Measurements from ENCODE around the gene YJEFN3.

YJEFN3 gene

GRCh38 chr19:19489804-19490204, 38.9 kb upstream of the YJEFN3 start:
- Histone ChIP-seq H3K9me2 (replicated peaks; ENCODE audit: insufficient read depth, low read length) (no peaks in the 10 kb centered on the region), H3K27ac (ENCODE audit: low read depth, low read length) (peak overlapping the region; percentile 71), H2AFZ (ENCODE audit: low read depth, low read length, severe bottlenecking) (no peak overlapping the region), H3K36me3 (ENCODE audit: low read length) (no peaks in the 10 kb centered on the region), H3K27me3 (ENCODE audit: low read length) (no peaks in the 10 kb centered on the region), H3K9me3 (ENCODE audit: insufficient read depth, low read length) (no peaks in the 10 kb centered on the region), H4K20me1 (ENCODE audit: low read depth, low read length) (no peaks in the 10 kb centered on the region), H3K4me2 (ENCODE audit: low read depth, low read length, poor library complexity, severe bottlenecking) (peak overlapping the region; percentile 14), H3K9ac (ENCODE audit: low read length) (no peak overlapping the region), H3F3A (ENCODE audit: insufficient read depth) (peaks cover 17% of the 10 kb centered on the region), H3K4me3 (ENCODE audit: insufficient read depth, low read length, poor library complexity, severe bottlenecking) (no peak overlapping the region), H3K79me2 (ENCODE audit: insufficient read depth, low read length) (peaks cover 47% of the 10 kb centered on the region)
- TF ChIP-seq CTCF (IDR thresholded peaks at IDR 0.05; ENCODE audit: insufficient read depth, low read length, poor library complexity, severe bottlenecking) (no peak), EZH2phosphoT487 (conservative IDR thresholded peaks at IDR 0.05; ENCODE audit: low read length) (no peak)

DNA sequence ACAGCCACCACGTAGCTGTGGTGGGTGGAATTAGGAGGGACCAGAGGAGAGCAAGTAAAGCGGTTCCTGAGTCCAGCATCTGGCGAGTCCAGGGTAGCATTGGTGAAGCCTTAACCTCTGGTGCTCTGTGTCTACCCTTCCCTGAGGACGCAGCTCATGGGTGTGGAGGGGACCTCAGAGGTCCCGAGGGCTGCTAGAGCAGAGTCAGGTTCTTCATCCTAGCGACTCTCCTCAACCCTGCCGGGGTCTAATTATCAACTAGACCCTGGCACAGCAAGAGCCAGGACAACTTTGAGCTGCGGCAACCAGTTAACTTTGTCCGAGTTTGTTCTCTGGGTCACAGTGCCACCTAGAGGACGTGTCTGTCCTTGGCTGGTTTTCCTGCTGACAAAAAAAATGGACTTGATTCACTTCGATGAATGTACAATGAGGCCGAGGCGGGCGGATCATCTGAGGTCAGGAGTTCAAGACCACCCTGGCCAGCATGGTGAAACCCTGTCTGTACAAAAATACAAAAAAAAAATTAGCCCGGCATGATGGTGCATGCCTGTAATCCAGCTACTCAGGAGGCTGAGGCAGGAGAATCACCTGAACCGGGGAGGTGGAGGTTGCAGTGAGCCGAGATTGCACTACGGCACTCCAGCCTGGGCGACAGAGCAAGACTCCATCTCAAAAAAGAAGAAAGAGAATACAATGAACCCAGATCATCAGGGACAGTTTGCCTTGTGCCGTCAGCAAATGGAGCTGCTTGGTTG, 38.3 kb upstream of the YJEFN3 start:
- Histone ChIP-seq H3K27ac (ENCODE audit: low read depth, low read length) (peak overlapping the region; percentile 71), H3K36me3 (ENCODE audit: low read length) (no peaks in the 10 kb centered on the region), H3K9ac (ENCODE audit: low read length) (no peak overlapping the region), H3K27me3 (ENCODE audit: low read length) (no peaks in the 10 kb centered on the region), H3K9me3 (ENCODE audit: insufficient read depth, low read length) (no peaks in the 10 kb centered on the region), H2AFZ (ENCODE audit: low read depth, low read length, severe bottlenecking) (no peak overlapping the region), H3K9me2 (replicated peaks; ENCODE audit: insufficient read depth, low read length) (no peaks in the 10 kb centered on the region), H3K79me2 (ENCODE audit: insufficient read depth, low read length) (peaks cover 41% of the 10 kb centered on the region), H3K4me2 (ENCODE audit: low read depth, low read length, poor library complexity, severe bottlenecking) (peak overlapping the region; percentile 14), H3K4me3 (ENCODE audit: insufficient read depth, low read length, poor library complexity, severe bottlenecking) (no peak overlapping the region), H4K20me1 (ENCODE audit: low read depth, low read length) (no peaks in the 10 kb centered on the region), H3F3A (ENCODE audit: insufficient read depth) (peaks cover 17% of the 10 kb centered on the region)
- TF ChIP-seq CTCF (IDR thresholded peaks at IDR 0.05; ENCODE audit: insufficient read depth, low read length, poor library complexity, severe bottlenecking) (peak; percentile 87), EZH2phosphoT487 (conservative IDR thresholded peaks at IDR 0.05; ENCODE audit: low read length) (no peak)

DNA sequence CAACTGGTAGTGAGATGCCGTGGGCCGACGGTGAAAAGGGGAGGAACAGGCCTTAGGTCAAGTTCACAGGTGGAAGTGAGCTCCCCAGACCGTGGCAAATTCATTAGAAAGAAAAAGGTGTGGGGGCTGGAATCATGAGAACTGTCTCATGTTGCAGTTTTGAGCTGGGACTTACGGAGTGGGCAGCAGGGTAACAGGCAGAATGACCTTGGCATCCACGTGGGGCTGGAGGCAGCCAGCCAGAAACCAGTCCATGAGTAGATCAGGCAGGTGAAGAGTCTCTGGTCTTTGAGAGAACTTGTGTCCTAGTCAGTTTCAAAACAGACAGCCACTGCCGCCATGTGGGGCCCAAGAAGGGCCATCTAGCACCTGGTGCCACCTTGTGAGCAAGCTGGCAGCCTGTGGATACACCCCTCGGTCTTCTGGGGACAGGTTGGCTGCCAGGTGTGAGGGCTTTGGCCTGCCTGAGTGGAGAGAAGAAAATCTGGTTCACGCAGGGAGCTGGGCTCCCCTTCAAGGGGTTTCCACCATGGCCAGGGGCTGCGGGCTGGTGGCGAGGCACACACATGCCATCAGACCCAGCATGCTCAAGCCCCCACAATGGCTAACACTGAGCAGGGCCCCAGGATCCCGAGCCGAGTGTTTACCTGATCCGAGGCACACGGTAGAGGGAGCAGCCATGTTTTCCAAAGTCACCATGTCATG, 37.2 kb upstream of the YJEFN3 start:
- Histone ChIP-seq H3K9me2 (replicated peaks; ENCODE audit: insufficient read depth, low read length) (no peaks in the 10 kb centered on the region), H3K79me2 (ENCODE audit: insufficient read depth, low read length) (peaks cover 30% of the 10 kb centered on the region), H3K9ac (ENCODE audit: low read length) (no peak overlapping the region), H3K27me3 (ENCODE audit: low read length) (no peaks in the 10 kb centered on the region), H3K36me3 (ENCODE audit: low read length) (no peaks in the 10 kb centered on the region; the same call in 1 of the 2 replicates), H4K20me1 (ENCODE audit: low read depth, low read length) (no peaks in the 10 kb centered on the region), H2AFZ (ENCODE audit: low read depth, low read length, severe bottlenecking) (no peak overlapping the region), H3K27ac (ENCODE audit: low read depth, low read length) (no peak overlapping the region), H3K4me2 (ENCODE audit: low read depth, low read length, poor library complexity, severe bottlenecking) (no peak overlapping the region), H3K9me3 (ENCODE audit: insufficient read depth, low read length) (no peaks in the 10 kb centered on the region), H3F3A (ENCODE audit: insufficient read depth) (peaks cover 17% of the 10 kb centered on the region), H3K4me3 (ENCODE audit: insufficient read depth, low read length, poor library complexity, severe bottlenecking) (no peak overlapping the region)
- no peak for TF ChIP-seq CTCF (IDR thresholded peaks at IDR 0.05; ENCODE audit: insufficient read depth, low read length, poor library complexity, severe bottlenecking)
- TF ChIP-seq EZH2phosphoT487 (conservative IDR thresholded peaks at IDR 0.05; ENCODE audit: low read length) = no peak
